ENCODE data around the gene PTPRK.

Gene PTPRK

GRCh38 chr6:128337619-128338018 lies 182.8 kb downstream of the PTPRK start:
- DNase-seq, result no peak

- no peak for DNase-seq
Observed at GRCh38 chr6:128336436-128337095, 183.8 kb downstream of the PTPRK start.

- DNase-seq, result no peak
Observed at GRCh38 chr6:128335963-128336362, 184.4 kb downstream of the PTPRK start.

GRCh38 chr6:128333581-128334223 lies 186.7 kb downstream of the PTPRK start:
- DNase-seq, result no peak

GRCh38 chr6:128327890-128328289 lies 192.5 kb downstream of the PTPRK start:
- peak; percentile 19 for DNase-seq

GRCh38 chr6:128323011-128323410 lies 197.4 kb downstream of the PTPRK start:
- no peak for DNase-seq

- no peak for DNase-seq
Observed at GRCh38 chr6:128319946-128320345, 200.5 kb downstream of the PTPRK start.

- no peak for DNase-seq
Observed at GRCh38 chr6:128319157-128319556, 201.2 kb downstream of the PTPRK start.

- no peak for DNase-seq
Observed at GRCh38 chr6:128316258-128316929, 204.0 kb downstream of the PTPRK start.

GRCh38 chr6:128314190-128314589 lies 206.2 kb downstream of the PTPRK start:
- DNase-seq, result no peak

- no peak for DNase-seq
Observed at GRCh38 chr6:128311944-128312570, 208.3 kb downstream of the PTPRK start.

GRCh38 chr6:128310451-128310850 lies 209.9 kb downstream of the PTPRK start:
- no peak for DNase-seq

GRCh38 chr6:128307671-128308070 lies 212.7 kb downstream of the PTPRK start:
- no peak for DNase-seq

GRCh38 chr6:128305976-128306375 lies 214.4 kb downstream of the PTPRK start:
- DNase-seq, result no peak

GRCh38 chr6:128305228-128305627 lies 215.2 kb downstream of the PTPRK start:
- DNase-seq, result no peak

- DNase-seq, result no peak
Observed at GRCh38 chr6:128303870-128304269, 216.5 kb downstream of the PTPRK start.

GRCh38 chr6:128302942-128303341 lies 217.5 kb downstream of the PTPRK start:
- DNase-seq, result no peak

- DNase-seq, result no peak
Observed at GRCh38 chr6:128295670-128296069, 224.7 kb downstream of the PTPRK start.

GRCh38 chr6:128290221-128290620 lies 230.2 kb downstream of the PTPRK start:
- no peak for DNase-seq

- DNase-seq, result no peak
Observed at GRCh38 chr6:128284128-128284527, 236.3 kb downstream of the PTPRK start.

GRCh38 chr6:128282961-128283360 lies 237.4 kb downstream of the PTPRK start:
- no peak for DNase-seq

- DNase-seq, result no peak
Observed at GRCh38 chr6:128280960-128281359, 239.4 kb downstream of the PTPRK start.

- DNase-seq, result no peak
Observed at GRCh38 chr6:128280066-128280465, 240.3 kb downstream of the PTPRK start.

- no peak for DNase-seq
Observed at GRCh38 chr6:128278836-128279235, 241.6 kb downstream of the PTPRK start.

All from activated naive CD4-positive, alpha-beta T cell treated with Interleukin-2 at 50 U/mL for 16 hours (primary cell).